Body of pancreas (tissue), 4 donors: ENCODE data around the gene EME2. TPM values are rescaled to one million over a fixed set of nuclear protein-coding genes. Genes with fewer than 3 reads are reported as not detected.
A peak's percentile ranks its signal among the peaks of the same experiment; 100 is the strongest.

ENCODE experiments used
- ATAC-seq: fragments of 150-250 bp; one replicate; pipeline ENCODE4 v1.9.1; 2016
- DNase-seq, 4 donors: peaks; one replicate each; pipeline ENCODE4 v3.0.0-alpha.2; 2019
- H3K27ac ChIP-seq, 4 donors: fragments of 200-600 bp; sonication (generic); 1 replicate in 3 of 4; 2 replicates in 1 of 4; pipeline versions ENCODE4 v1.5.1 to v1.6.1; 2016 to 2019; ENCODE audit warnings: mild to moderate bottlenecking in 1 of 4, mixed read lengths in 1 of 4, moderate library complexity in 1 of 4
- H3K27me3 ChIP-seq, 2 donors: fragments of 200-600 bp; sonication (generic); one replicate each; pipeline ENCODE4 v1.6.0; 2016; ENCODE audit warnings: mild to moderate bottlenecking in 1 of 2
- H3K36me3 ChIP-seq, 2 donors: fragments of 200-600 bp; sonication (generic); replicated peaks in 1 of 2; 2 replicates each; pipeline ENCODE4 v1.5.1; 2016; ENCODE audit warnings: low read depth in 2 of 2; ENCODE audit not compliant: insufficient read depth in 1 of 2
- H3K4me1 ChIP-seq: fragments of 200-600 bp; sonication (generic); one replicate; pipeline ENCODE4 v1.6.0; 2016
- H3K4me3 ChIP-seq, 2 donors: fragments of 200-600 bp; sonication (generic); 1 replicate in 1 of 2; 2 replicates in 1 of 2; pipeline ENCODE4 v1.5.1; 2016 to 2019
- H3K9me3 ChIP-seq, 3 donors: fragments of 200-600 bp; sonication (generic); 1 replicate in 2 of 3; 2 replicates in 1 of 3; pipeline ENCODE4 v1.5.1; 2016
- CTCF ChIP-seq, 7 experiments: fragments of 450-650 bp in 4 of 7; fragments of 200-600 bp in 3 of 7; sonication (generic) in 3 of 7; IDR thresholded peaks; one replicate each; pipeline ENCODE4 v1.5.1; 2016 to 2019; ENCODE audit warnings: antibody characterized with exemption in 7 of 7
- POLR2A ChIP-seq, 3 donors: fragments of 450-650 bp; IDR thresholded peaks; one replicate each; pipeline ENCODE4 v1.6.1; 2016; ENCODE audit warnings: antibody characterized with exemption in 3 of 3, mild to moderate bottlenecking in 2 of 3
- WGBS, 2 donors: methylation state at CpG; one replicate each; pipeline ENCODE4 v1.1.5; 2017; 5-methylcytosine and 5-hydroxymethylcytosine counted together
- intact Hi-C: fragments of 100-400 bp; cut with DNase I; formaldehyde crosslinking; loops from one replicate; pipeline ENCODE4 v1.15.1; 2023
- total RNA-seq, 2 donors: library from RNA; depleted of rRNA; stranded (reverse); fragments of >200 nt; gene quantifications; one replicate each; pipeline ENCODE4 v1.1.0, GENCODE V29; 2016

The EME2 gene
- total RNA-seq, 2 donors from 2014 or later, result 13.5 to 33.3 TPM

DNA sequence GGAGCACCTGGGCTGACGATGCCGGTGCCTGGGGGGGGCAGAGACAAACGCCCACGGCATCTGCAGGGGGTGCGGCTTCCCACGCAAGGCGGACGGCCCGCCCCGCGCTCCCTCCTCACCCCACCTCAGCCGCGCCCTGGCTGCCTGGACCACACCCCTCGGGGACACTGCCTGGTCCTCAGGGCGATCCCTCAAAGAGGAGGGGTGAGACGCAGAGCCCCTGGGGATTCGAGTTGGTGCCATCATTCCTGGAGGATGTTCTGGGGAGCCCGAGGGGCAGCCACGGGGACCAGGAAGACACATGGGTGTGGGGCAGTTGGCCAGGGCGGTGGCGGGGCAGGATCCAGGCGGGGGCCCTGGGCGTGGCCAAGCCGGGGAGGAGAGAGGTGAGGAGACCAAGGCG lies 17.0 kb downstream of the EME2 start:
- Histone ChIP-seq H3K9me3 (no peaks in the 10 kb centered on the region), H3K27me3 (no peaks in the 10 kb centered on the region), H3K4me3 (no peak overlapping the region), H3K27ac (no peak overlapping the region), H3K4me1 (peaks cover 32% of the 10 kb centered on the region), H3K36me3 (peaks cover 0 to 6% of the 10 kb centered on the region in 2 donors)
- WGBS, 2 donors, result 88 to 90% methylated on average over 8 to 25 of the region's 25 CpGs
- TF ChIP-seq CTCF (IDR thresholded peaks at IDR 0.05), result no peak
- no peak for TF ChIP-seq POLR2A (IDR thresholded peaks at IDR 0.05)
- intact Hi-C loops, result no loop called here
- ATAC-seq (no peak), DNase-seq (peak in 1 of 4 donors; percentile 13)

DNA sequence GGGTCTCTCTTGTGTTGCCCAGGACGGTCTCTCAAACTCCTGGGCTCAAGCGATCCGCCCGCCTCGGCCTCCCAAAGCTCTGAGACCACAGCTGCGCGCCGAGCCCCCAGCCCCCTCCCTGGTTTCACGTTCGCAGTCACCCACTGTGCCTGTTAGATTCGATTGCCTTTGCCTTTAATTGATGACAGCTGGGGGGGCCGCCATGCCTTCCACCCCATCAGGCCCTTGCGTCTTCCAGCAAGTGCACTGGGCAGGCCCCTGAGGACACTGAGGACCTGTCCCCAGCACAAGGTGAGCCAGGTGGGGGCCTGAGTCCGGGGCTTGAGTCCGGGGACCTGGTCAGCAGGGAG lies 17.6 kb downstream of the EME2 start:
- TF ChIP-seq POLR2A (IDR thresholded peaks at IDR 0.05), result no peak
- no peak for TF ChIP-seq CTCF (IDR thresholded peaks at IDR 0.05)
- Histone ChIP-seq H3K27me3 (no peaks in the 10 kb centered on the region), H3K4me1 (peaks cover 32% of the 10 kb centered on the region)

DNA sequence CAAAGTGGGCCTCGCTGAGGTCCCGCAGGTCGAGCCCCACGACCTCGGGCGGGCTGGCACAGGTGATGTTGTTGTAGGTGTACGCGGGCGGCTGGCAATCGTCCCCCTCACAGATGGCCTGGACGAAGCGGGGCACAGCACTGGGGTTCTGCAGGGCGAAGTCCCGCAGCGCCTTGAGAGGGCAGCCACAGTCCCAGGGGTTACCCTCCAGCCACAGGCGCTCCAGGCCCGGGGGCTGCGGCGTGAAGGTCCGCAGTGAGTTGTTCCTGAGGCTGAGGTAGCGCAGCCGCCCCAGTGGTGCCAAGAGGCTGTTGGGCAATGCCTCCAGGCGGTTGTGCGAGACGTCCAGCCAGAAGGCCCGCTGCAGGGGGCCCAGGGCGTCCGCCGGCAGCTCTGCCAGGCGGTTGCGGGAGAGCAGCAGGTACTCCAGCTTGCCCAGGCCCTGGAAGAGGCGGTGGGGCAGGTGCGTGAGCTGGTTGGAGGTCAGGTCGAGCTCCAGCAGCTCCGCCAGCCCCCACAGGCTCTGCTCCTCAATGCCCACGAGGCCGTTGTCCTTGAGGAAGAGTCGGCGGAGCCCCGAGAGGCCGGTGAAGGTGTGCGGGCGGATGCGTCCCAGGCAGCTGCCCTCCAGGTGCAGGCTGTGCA lies 18.1 kb downstream of the EME2 start:
- 86 to 95% methylated on average over 18 to 35 of the region's 44 CpGs for WGBS, 2 donors
- peaks cover 0 to 6% of the 10 kb centered on the region in 2 donors for H3K36me3 ChIP-seq
- H3K9me3 ChIP-seq, result no peaks in the 10 kb centered on the region
- peak in 2 of 4 donors; percentile 5 to 13 for DNase-seq
- ATAC-seq, result no peak
- H3K27me3 ChIP-seq, result no peaks in the 10 kb centered on the region
- peaks cover 28% of the 10 kb centered on the region for H3K4me1 ChIP-seq
- no peak overlapping the region for H3K4me3 ChIP-seq
- intact Hi-C loops, result no loop called here
- no peak for TF ChIP-seq POLR2A (IDR thresholded peaks at IDR 0.05)
- TF ChIP-seq CTCF (IDR thresholded peaks at IDR 0.05), result no peak
- no peak overlapping the region for H3K27ac ChIP-seq

More for the DNA sequence above, 17.6 kb downstream of the EME2 start:
- Histone ChIP-seq H3K36me3 (peaks cover 0 to 6% of the 10 kb centered on the region in 2 donors), H3K4me3 (no peak overlapping the region), H3K9me3 (no peaks in the 10 kb centered on the region), H3K27ac (no peak overlapping the region)
- no peak for DNase-seq
- intact Hi-C loops, result no loop called here
- WGBS, 2 donors, result 93% methylated on average over 15 of the region's 15 CpGs
- no peak for ATAC-seq

DNA sequence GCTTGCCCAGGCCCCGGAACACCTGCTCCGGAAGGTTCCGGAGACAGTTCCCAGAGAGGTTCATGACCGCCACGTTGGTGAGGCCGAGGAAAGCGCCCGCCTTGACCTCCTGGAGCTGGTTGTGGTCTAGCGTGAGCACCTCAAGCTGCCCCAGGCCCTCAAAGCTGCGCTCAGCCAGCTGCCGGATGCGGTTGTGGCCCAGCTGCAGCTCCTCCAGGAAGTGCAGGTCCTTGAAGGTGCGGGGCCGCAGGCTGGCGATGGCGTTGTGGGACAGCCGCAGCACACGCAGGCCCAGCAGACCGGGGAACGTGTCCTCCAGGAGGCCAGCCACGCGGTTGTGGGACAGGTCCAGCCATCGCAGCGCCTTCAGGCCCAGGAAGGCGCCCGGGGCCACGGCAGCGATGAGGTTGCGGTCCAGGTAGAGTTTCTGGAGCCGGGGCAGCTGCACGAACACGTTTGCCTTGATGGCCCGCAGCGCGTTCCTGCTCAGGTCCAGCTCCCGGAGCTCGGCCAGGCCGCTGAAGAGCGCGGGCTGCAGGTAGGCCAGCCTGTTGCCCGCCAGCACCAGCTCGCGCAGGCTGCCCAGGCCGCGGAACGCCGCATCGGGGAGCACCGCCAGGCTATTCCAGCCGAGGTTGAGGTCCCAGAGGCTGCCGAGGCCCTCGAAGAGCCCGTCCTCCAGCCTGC lies 18.8 kb downstream of the EME2 start:
- TF ChIP-seq POLR2A (IDR thresholded peaks at IDR 0.05) (no peak), CTCF (IDR thresholded peaks at IDR 0.05) (no peak)
- peaks cover 27% of the 10 kb centered on the region for H3K4me1 ChIP-seq
- H3K27ac ChIP-seq, result no peak overlapping the region
- no peaks in the 10 kb centered on the region for H3K27me3 ChIP-seq
- WGBS, 2 donors, result 94 to 96% methylated on average over 7 to 51 of the region's 53 CpGs
- no peaks in the 10 kb centered on the region for H3K9me3 ChIP-seq
- ATAC-seq (no peak), DNase-seq (no peak)
- no peak overlapping the region for H3K4me3 ChIP-seq
- intact Hi-C loops, result no loop called here
- peaks cover 0 to 6% of the 10 kb centered on the region in 2 donors for H3K36me3 ChIP-seq
